ENCODE measurements around the gene TP53TG5. TPM values are rescaled to one million over a fixed set of nuclear protein-coding genes. Genes with fewer than 3 reads are reported as not detected.

Gene TP53TG5
- total RNA-seq, 1 experiment from 2014 or later: 0.69 TPM

GRCh38 chr20:45402946-45403345 lies 24.8 kb upstream of the TP53TG5 start:
- Histone ChIP-seq H3K4me3 (ENCODE audit: low read depth, low read length, poor library complexity, severe bottlenecking) (no peak overlapping the region), H3K36me3 (ENCODE audit: insufficient read depth, low read length, poor library complexity, severe bottlenecking) (no peaks in the 10 kb centered on the region), H3K4me1 (ENCODE audit: insufficient read depth, low read length, poor library complexity, severe bottlenecking) (peaks cover 7% of the 10 kb centered on the region), H3K27ac (ENCODE audit: low read depth, low read length, poor library complexity, severe bottlenecking) (no peak overlapping the region), H3K27me3 (replicated peaks; ENCODE audit: insufficient read depth, low read depth, low read length, poor library complexity) (no peaks in the 10 kb centered on the region), H3K9me3 (ENCODE audit: low read depth, low read length, poor library complexity, severe bottlenecking) (peaks cover 10% of the 10 kb centered on the region)
- ChIA-PET POLR2A (ENCODE audit: low non-redundant PET) (no interaction called here), CTCF (no interaction called here)
- no TSS peak for BruUV-seq (replicated peaks)
- no peak for DNase-seq (ENCODE audit: low spot score)
- intact Hi-C loops (cut with micrococcal nuclease; ENCODE audit: unreplicated experiment): no loop called here
- no peak for TF ChIP-seq CTCF (conservative IDR thresholded peaks at IDR 0.05; ENCODE audit: low read depth, low read length)
- TF ChIP-seq EZH2 (IDR thresholded peaks at IDR 0.05; ENCODE audit: borderline replicate concordance, low read depth, low read length, poor library complexity, severe bottlenecking): no peak

GRCh38 chr20:45400346-45401031 lies 22.4 kb upstream of the TP53TG5 start:
- Histone ChIP-seq H3K27ac (ENCODE audit: low read depth, low read length, poor library complexity, severe bottlenecking) (no peak overlapping the region), H3K36me3 (ENCODE audit: insufficient read depth, low read length, poor library complexity, severe bottlenecking) (no peaks in the 10 kb centered on the region), H3K27me3 (replicated peaks; ENCODE audit: insufficient read depth, low read depth, low read length, poor library complexity) (no peaks in the 10 kb centered on the region), H3K4me3 (ENCODE audit: low read depth, low read length, poor library complexity, severe bottlenecking) (no peak overlapping the region), H3K4me1 (ENCODE audit: insufficient read depth, low read length, poor library complexity, severe bottlenecking) (no peaks in the 10 kb centered on the region), H3K9me3 (ENCODE audit: low read depth, low read length, poor library complexity, severe bottlenecking) (peaks cover 10% of the 10 kb centered on the region)
- TF ChIP-seq EZH2 (IDR thresholded peaks at IDR 0.05; ENCODE audit: borderline replicate concordance, low read depth, low read length, poor library complexity, severe bottlenecking): no peak
- no peak for TF ChIP-seq CTCF (conservative IDR thresholded peaks at IDR 0.05; ENCODE audit: low read depth, low read length)
- no TSS peak for BruUV-seq (replicated peaks)
- POLR2A ChIA-PET (ENCODE audit: low non-redundant PET): no interaction called here
- intact Hi-C loops (cut with micrococcal nuclease; ENCODE audit: unreplicated experiment): no loop called here
- DNase-seq (ENCODE audit: low spot score): no peak
- CTCF ChIA-PET: no interaction called here

GRCh38 chr20:45399018-45399417 lies 20.9 kb upstream of the TP53TG5 start:
- intact Hi-C loops (cut with micrococcal nuclease; ENCODE audit: unreplicated experiment): no loop called here
- Histone ChIP-seq H3K4me1 (ENCODE audit: insufficient read depth, low read length, poor library complexity, severe bottlenecking) (no peaks in the 10 kb centered on the region), H3K27me3 (replicated peaks; ENCODE audit: insufficient read depth, low read depth, low read length, poor library complexity) (no peaks in the 10 kb centered on the region), H3K9me3 (ENCODE audit: low read depth, low read length, poor library complexity, severe bottlenecking) (peaks cover 10% of the 10 kb centered on the region), H3K36me3 (ENCODE audit: insufficient read depth, low read length, poor library complexity, severe bottlenecking) (no peaks in the 10 kb centered on the region), H3K27ac (ENCODE audit: low read depth, low read length, poor library complexity, severe bottlenecking) (no peak overlapping the region), H3K4me3 (ENCODE audit: low read depth, low read length, poor library complexity, severe bottlenecking) (no peak overlapping the region)
- ChIA-PET CTCF (no interaction called here), POLR2A (ENCODE audit: low non-redundant PET) (no interaction called here)
- TF ChIP-seq CTCF (conservative IDR thresholded peaks at IDR 0.05; ENCODE audit: low read depth, low read length): no peak
- TF ChIP-seq EZH2 (IDR thresholded peaks at IDR 0.05; ENCODE audit: borderline replicate concordance, low read depth, low read length, poor library complexity, severe bottlenecking): no peak
- no peak for DNase-seq (ENCODE audit: low spot score)
- no TSS peak for BruUV-seq (replicated peaks)
